RWPE1 (cell line): Measurements from ENCODE around the gene ETF1.

Experiments
- CTCF ChIA-PET: fragments of 350-600 bp; sonication (Branson Sonifier 250); formaldehyde crosslinking; extraction: SDS; loops from one replicate; lab custom pipeline; 2021; lab: Yijun Ruan, JAX
- POLR2A ChIA-PET: fragments of 400-600 bp; formaldehyde crosslinking; extraction: SDS; loops from one replicate; lab custom pipeline; 2020; ENCODE audit warnings: antibody characterized with exemption; ENCODE audit not compliant: low non-redundant PET; lab: Yijun Ruan, JAX
- DNase-seq: peaks from one replicate; pipeline ENCODE4 v3.0.0; 2012; ENCODE audit warnings: low spot score
- H3K27ac ChIP-seq: fragments of 450-650 bp; 2 replicates; pipeline ENCODE4 v1.5.1; 2017
- TF ChIP-seq, protein P1 (sequence below): fragments of 450-650 bp; conservative IDR thresholded peaks from 2 replicates; pipeline ENCODE4 v1.5.1; 2017; ENCODE audit warnings: low read depth, mild to moderate bottlenecking

ETF1 gene

DNA sequence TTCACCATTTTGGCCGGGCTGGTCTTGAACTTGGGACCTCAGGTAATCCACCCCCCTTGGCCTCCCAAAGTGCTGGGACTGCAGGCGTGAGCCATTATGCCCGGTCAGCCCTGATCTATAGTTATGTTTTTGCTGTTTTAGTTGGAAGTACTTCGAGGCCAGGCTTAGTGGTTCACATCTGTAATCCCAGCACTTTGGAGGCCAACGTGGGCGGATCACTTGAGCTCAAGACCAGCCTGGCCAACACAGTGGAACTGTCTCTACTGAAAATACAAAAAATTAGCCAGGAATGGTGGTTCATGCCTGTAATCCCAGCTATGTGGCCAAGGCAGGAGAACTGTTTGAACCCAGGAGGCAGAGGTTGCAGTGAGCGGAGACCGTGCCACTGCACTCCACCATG is 30.2 kb upstream of the ETF1 start:
- TF ChIP-seq, protein P1, sequence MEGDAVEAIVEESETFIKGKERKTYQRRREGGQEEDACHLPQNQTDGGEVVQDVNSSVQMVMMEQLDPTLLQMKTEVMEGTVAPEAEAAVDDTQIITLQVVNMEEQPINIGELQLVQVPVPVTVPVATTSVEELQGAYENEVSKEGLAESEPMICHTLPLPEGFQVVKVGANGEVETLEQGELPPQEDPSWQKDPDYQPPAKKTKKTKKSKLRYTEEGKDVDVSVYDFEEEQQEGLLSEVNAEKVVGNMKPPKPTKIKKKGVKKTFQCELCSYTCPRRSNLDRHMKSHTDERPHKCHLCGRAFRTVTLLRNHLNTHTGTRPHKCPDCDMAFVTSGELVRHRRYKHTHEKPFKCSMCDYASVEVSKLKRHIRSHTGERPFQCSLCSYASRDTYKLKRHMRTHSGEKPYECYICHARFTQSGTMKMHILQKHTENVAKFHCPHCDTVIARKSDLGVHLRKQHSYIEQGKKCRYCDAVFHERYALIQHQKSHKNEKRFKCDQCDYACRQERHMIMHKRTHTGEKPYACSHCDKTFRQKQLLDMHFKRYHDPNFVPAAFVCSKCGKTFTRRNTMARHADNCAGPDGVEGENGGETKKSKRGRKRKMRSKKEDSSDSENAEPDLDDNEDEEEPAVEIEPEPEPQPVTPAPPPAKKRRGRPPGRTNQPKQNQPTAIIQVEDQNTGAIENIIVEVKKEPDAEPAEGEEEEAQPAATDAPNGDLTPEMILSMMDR: no peak
- H3K27ac ChIP-seq: peak overlapping the region; percentile 60
- ChIA-PET POLR2A (no interaction called here), CTCF (interaction anchor here (0.7 to 0.8 kb wide), 2 partner anchors 70 to 744 kb away, joined by 3 to 4 read pairs; no protein-coding TSS in a partner anchor)
- no peak for DNase-seq

DNA sequence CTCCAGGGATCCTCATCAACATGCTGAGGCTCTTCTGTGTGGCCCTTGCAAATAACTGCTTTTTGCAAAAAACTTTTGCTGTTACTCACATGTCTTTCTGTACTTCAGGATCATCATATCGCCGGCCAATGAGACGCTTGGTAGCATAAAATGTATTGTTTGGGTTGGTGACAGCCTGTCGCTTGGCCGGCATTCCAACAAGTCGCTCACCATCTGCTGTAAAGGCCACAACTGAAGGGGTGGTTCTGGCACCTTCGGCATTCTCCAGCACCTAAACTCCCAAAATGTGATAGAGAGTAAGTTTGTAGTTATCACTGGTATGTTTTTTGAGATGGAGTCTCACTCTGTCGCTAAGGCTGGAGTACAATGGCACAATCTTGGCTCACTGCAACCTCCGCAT is 27.8 kb upstream of the ETF1 start:
- ChIA-PET CTCF (interaction anchor here (1.3 kb wide), 1 partner anchor 121 kb away, joined by 9 read pairs; no protein-coding TSS in a partner anchor), POLR2A (no interaction called here)
- peak overlapping the region; percentile 36 for H3K27ac ChIP-seq
- TF ChIP-seq, protein P1: no peak
- DNase-seq: no peak

DNA sequence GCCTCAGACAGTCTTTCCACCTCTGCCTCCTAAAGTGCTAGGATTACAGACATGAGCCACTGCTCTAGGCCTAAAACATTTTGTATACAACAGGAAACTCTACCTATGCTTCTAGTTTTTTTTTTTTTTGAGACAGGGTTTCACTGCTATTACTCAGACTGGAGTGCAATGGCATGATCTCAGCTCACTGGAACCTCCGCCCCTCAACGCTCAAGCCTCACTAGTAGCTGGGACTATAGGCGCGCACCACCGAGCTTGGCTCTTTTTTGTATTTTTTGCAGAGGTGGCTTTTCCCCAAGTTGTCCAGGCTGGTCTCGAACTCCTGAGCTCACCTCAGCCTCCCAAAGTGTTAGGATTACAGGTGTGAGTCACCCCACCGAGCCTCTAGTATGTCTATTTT is 26.7 kb upstream of the ETF1 start:
- TF ChIP-seq, protein P1: no peak
- no peak for DNase-seq
- POLR2A ChIA-PET: no interaction called here
- peak overlapping the region; percentile 36; the same call in 1 of the 2 replicates for H3K27ac ChIP-seq
- CTCF ChIA-PET: interaction anchor here (0.6 kb wide), 1 partner anchor 347 kb away, joined by 3 read pairs; no protein-coding TSS in a partner anchor

DNA sequence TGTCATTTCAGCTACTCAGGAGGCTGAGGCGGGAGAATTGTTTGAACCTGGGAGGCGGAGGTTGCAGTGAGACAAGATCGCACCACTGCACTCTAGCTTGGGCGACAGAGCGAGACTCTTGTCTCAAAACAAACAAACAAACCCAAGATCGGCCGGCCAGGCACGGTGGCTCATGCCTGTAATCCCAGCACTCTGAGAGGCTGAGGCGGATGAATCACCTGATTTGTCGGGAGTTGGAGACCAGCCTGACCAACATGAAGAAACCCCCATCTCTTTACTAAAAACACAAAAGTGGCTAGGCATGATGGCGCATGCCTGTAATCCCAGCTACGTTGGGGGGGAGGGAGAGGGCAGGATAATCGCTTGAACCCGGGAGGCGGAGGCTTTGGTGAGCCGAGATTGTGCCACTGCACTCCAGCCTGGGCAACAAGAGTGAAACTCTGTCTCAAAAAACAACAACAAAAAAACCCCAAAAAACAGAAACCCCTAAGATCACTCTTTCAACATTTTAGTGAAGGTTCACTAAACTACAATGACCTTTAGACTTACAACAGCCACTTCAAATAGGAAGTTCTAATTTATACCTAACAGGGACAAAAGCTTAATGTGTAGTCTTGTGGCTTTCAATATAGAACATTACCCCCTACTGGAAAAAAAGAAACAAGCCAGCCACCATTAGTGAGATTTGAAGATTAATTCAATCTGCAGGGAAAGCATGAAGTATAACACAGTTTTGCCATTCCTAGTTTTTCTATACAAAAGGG is 25.2 kb upstream of the ETF1 start:
- TF ChIP-seq, protein P1: no peak
- H3K27ac ChIP-seq: peak overlapping the region; percentile 48
- POLR2A ChIA-PET: interaction anchor here (0.5 kb wide), 1 partner anchor 13 kb away, joined by 3 read pairs; no protein-coding TSS in a partner anchor
- DNase-seq: no peak
- CTCF ChIA-PET: interaction anchor here (0.5 to 0.6 kb wide), 3 partner anchors 104 to 330 kb away, joined by 3 to 4 read pairs (median 3); no protein-coding TSS in a partner anchor

DNA sequence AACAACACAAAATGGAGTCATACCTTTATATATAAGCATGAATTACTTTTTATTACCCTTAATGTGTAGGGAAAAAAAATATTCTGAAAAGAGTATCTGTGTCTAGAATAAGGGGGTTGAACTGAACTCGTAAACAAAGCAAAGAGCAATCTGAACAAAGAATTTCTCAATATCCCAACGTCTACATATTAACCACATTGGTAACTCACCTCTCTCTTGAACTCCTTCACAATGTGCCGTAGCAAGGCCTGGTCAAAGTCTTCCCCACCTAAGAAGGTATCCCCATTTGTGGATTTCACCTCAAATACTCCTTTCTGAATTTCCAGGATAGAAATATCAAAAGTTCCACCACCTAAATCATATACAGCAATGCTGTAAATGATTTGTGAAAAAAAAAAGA is 23.8 kb upstream of the ETF1 start:
- TF ChIP-seq, protein P1: no peak
- POLR2A ChIA-PET: interaction anchor here (0.7 kb wide), 1 partner anchor 25 kb away, joined by 4 read pairs; no protein-coding TSS in a partner anchor
- no peak for DNase-seq
- CTCF ChIA-PET: no interaction called here
- no peak overlapping the region for H3K27ac ChIP-seq

DNA sequence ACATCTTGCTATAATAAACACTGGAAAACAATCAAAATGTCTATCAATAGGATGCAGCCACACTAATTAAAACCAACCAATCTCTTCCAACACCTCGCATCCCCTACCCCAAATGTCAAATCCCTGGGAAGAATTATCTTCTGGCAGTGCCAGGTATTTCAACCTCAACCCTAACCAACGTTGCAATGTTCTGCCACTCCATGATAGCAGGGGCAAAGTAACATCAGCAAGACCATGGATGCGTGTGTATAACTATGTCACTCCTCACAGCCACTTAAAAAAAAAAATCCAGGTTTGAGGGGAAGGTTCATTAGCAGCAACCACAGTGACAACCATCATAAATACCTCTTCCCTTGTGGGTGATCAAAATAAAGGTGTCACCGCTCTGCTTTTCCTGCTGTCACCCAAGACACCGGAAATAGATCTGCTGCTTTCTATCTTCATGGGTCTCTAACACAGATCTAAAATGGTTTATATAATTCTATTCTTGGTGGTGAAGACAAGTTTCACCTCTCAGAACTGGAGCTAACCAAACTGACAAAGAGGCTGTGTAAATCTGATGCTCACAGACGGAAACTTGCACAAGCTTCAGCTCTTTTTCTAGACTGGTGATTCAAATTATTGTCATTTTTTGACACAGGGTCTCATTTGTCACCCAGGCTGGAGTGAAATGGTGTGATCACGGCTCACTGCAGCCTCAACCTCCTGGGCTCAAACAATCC is 22.2 kb upstream of the ETF1 start:
- CTCF ChIA-PET: interaction anchor here (0.8 kb wide), 1 partner anchor 8 kb away, joined by 5 read pairs; no protein-coding TSS in a partner anchor
- TF ChIP-seq, protein P1: no peak

More for the DNA sequence above, 22.2 kb upstream of the ETF1 start:
- POLR2A ChIA-PET: interaction anchor here (0.6 kb wide), 1 partner anchor 30 kb away, joined by 3 read pairs; no protein-coding TSS in a partner anchor
- no peak for DNase-seq
- no peak overlapping the region for H3K27ac ChIP-seq
